Caki2 (cell line): Measurements from ENCODE around the gene TFE3. TPM values are rescaled to one million over a fixed set of nuclear protein-coding genes. Genes with fewer than 3 reads are reported as not detected.

Source experiments
- DNase-seq: peaks from one replicate; pipeline ENCODE4 v3.0.0-alpha.2; 2015; ENCODE audit warnings: low read depth
- in situ Hi-C: cut with HindIII; loops from 2 replicates; pipeline ENCODE4 v1.10.0; 2016; ENCODE audit warnings: low sequenced_read_pairs, low pct_unique_long_range_greater_than_20kb, mixed read lengths
- total RNA-seq: library from RNA; depleted of rRNA; stranded (reverse); fragments of >200 nt; shearing (Covaris generic); gene quantifications from 2 replicates; pipeline ENCODE4 v1.2.3, GENCODE V29; 2014; ENCODE audit warnings: low replicate concordance

The TFE3 gene
- total RNA-seq, 1 experiment from 2014 or later = 42.5 TPM

DNA sequence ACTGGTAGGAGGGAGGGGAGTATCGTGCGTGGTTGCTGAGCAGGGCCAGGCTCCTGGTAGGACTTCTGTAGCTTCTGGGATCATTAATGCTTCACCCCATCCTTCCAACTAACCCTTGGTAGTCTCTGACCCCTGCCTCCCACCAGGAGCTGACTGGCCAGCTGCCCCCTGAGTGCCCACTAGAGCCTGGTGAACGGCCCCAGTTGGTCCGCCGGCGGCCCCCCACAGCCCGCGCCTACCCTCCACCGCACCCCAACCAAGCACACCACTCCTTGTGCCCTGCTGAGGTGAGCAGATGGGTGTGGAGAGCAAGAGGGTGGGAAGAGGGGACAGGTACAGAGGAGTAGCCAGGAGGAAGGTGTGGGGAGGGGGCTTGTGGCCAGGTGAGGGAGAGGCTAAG lies 20.6 kb upstream of the TFE3 start:
- in situ Hi-C loops = no loop called here
- DNase-seq = no peak

- in situ Hi-C loops = no loop called here
- no peak for DNase-seq
Measured at GRCh38 chrX:49061916-49062315, 18.8 kb upstream of the TFE3 start.

GRCh38 chrX:49061490-49061889 lies 18.3 kb upstream of the TFE3 start:
- DNase-seq = no peak
- in situ Hi-C loops = no loop called here

GRCh38 chrX:49060914-49061313 lies 17.8 kb upstream of the TFE3 start:
- in situ Hi-C loops = no loop called here
- no peak for DNase-seq

- in situ Hi-C loops = no loop called here
- no peak for DNase-seq
Measured at GRCh38 chrX:49059681-49060085, 16.5 kb upstream of the TFE3 start.

DNA sequence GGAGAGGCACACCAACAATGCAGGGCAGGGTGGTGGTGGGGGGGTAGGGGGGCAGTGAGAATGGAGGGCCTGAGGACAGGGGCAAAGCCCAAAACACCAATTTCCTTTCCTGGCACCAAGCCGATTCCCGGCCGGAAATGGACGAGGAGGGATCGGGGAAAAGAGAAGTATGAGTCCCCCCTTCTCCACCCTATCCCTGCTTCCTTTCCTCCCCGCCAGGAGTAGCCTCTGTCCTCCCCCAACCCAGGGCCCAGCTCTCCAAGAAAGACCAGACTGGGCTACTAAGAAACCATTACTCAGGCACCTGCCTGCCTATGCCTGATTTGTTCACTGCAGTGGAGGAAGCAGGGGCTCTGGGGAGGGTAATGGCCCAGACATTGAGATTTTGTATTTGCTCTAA lies 16.0 kb upstream of the TFE3 start:
- no peak for DNase-seq
- in situ Hi-C loops = no loop called here

DNA sequence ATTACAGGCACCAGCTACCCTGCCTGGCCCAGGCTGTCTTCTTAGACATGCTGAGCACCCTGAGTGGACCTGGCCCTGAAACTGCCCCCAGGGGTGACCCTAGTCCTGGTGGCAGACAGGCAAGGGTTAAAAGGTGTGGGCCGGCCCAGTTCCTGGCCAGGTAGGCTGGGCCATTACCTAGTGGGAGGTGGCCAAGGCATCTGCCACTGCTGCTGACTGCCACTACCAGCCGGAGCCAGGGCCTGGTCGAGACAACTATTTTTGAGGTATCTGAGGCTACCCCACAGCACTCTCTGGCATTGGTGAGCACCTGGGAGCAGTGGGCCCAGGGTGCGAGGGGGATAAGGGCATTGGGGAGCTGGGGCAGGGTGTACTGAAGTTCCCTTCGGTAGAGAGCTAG lies 15.6 kb upstream of the TFE3 start, which contains the start of gene CCDC120:
Gene CCDC120 (plus strand): TSS at position 206 of the 400 bp plus-strand sequence. CDS start 3,043 bp downstream, outside the sequence.
- in situ Hi-C loops = no loop called here

GRCh38 chrX:49054073-49054762 lies 11.1 kb upstream of the TFE3 start:
- in situ Hi-C loops = no loop called here
- no peak for DNase-seq

More for the DNA sequence above, 15.6 kb upstream of the TFE3 start, which contains the start of gene CCDC120:
- DNase-seq = no peak

- no peak for DNase-seq
- in situ Hi-C loops = no loop called here
Measured at GRCh38 chrX:49053223-49054072, 10.3 kb upstream of the TFE3 start.

DNA sequence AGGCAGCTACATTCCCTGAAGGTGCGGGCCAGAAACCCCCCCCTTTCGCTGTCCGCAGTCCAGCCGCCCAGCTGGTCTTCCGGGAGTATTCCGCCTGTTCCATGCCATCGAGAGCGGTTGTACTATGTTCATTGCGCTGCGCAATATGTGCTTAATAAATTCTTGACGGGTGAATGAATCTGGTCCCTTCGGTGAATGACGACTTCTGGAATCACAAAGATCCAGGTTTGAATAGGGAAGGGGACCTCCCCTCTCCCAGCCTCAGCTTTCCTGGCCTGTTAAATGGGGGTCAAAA lies 777 bp upstream of the TFE3 start:
- in situ Hi-C loops = no loop called here
- no peak for DNase-seq

DNA sequence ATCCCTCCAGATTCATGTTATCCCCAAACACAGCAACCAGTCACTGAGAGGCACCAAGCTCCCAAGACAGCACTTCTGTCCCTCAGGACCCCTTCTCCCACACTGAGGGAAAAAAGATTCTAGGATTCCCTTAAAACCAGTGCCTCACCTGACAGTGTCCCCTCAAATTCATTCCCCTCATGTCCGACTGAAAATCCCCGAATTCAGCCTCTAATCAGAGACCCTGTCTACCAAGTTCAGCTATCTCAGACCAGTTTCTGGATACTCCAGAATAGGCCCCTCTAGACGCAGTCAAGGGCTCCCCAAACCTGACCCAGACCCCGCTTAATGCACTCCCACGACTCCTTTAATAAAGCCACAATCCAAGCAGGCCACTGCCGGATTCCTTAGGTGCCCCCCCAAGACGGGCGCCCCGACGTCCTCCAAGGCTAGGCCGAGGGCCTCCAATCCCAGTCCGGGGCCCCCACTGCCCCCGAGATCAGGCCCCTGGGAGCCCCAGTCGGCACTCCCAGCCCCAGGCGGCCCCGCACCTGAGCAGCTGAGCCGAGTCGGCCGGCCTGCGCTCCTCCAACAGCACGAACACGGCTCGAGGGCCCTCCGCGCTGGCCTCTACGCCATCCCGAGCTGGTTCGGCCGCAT lies 457 bp downstream of the TFE3 start:
- in situ Hi-C loops = no loop called here
- DNase-seq = peak; percentile 16

DNA sequence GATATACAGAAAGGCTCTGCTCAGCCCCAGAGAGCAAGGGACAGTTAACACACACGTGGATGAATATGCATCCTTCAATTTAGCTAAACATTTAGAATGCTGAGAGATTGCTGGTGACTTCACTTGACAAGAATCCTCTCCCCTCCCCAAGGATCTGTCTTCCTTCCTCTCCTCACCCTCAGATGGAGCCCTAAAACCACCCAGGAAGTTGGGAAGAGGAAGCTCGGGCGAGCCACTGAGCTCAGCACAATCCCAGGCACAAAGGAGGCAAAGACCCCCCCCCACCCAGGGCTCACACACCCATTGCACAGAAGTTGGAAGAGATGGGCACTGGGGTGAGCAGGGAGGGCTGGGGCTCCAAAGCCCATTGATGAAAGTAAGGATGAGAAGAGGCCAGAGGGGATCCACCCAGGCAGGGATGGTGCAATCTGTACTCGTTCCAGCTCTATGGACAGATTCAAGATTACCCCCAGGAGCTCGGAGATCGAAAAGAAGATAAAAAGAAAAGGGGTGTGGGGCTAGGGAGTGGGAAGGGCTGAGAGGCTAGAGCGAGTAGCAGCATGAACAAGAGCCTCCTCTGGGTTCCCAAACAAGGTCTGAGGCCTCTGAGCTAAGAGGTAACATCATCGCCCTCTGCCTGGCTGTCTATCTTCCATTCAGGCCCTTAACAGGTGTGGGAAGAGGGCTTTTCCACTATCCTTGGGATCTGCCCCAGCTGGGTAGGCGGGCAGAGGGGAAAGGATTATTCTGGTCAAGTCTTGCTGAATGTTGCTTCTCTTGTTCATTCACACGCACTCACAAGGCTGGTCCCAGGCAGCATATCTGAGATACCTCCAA lies 1.2 kb downstream of the TFE3 start:
- DNase-seq = peak; percentile 40
- in situ Hi-C loops = no loop called here

DNA sequence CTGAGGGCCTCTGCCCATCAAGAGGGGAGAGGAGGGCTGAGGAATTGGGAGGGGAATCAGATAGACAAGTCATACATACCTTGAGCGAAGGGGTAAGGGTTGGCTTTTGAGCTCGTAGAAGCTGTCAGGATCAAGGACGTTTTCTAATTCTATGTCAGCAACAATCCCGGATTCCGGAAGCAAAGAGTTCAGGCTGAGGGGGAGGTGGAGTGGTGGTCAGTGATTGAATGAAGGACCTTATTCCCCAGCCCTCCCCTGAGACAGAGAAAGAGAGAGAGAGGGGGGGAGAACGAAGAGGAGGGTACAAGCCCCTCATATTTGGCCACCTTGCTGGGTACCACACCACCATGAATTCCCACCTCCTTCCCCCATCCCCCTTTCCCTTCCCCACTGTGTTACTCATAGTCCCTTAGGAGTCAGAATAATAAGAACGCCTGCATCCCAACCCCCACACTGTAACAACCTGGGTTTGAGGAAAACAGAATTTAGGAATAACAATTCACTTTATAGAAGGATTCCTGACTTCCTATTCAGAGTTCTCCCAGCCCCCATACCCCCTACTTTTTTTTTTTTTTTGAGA lies 2.7 kb downstream of the TFE3 start:
- peak; percentile 29 for DNase-seq
- in situ Hi-C loops = no loop called here

- DNase-seq = peak; percentile 96
- in situ Hi-C loops = no loop called here
Measured at GRCh38 chrX:49039598-49040375, 3.4 kb downstream of the TFE3 start.

DNA sequence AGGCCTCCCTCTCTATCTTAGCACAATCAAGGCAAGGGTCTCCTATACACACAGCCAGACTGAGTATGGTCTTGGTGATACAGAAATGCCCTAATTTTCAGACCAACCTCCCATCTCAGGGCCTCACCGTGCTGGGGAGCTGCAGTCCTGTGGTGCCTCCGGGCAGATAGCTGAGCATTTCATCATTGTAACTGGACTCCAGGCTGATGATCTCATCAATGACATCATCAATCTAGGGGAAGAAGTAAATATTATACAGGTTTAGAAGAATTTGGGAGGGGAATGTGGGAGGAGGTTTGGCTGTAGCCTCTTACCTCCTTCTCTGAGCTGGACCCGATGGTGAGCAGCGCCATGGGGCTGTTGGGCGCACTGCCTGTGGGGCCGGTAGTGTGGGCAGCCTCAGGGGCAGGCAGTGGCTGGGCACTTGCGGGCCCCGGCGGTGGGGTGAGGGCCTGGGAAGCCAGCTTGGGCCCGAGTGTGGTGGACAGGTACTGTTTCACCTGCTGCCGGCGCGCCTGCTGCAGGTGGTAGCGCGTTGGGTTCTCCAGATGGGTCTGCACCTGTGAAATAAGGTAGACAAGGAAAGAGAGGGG lies 5.2 kb downstream of the TFE3 start:
- in situ Hi-C loops = no loop called here
- DNase-seq = peak; percentile 24

DNA sequence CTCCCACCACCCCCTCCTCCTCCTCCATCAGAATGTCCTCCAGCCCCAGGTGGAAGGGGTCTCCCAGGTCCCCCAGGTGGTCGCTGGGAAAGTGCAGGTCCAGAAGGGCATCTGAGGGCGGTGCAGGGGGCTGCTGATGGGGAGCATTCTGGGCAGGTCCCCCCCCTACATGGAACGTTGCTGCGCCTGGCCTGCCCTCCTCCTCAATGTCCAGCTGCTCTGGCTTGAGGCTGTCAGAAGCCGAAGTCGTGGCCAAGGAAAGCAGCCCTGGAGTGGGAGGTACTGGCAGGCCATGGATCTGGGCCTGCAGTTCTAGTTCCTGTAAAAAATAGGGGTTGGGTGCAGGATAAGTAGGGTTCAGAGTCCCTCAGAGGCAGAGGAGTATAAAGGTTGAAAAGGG lies 12.9 kb downstream of the TFE3 start:
- DNase-seq = no peak
- in situ Hi-C loops = no loop called here

GRCh38 chrX:49029876-49030275 lies 13.3 kb downstream of the TFE3 start:
- DNase-seq = peak; percentile 50
- in situ Hi-C loops = no loop called here
